Trophoblast cell (in vitro differentiated cells and primary cell): ENCODE measurements around the gene COL25A1.
"Not testable (repeated sequence)": the region's sequence is repeated elsewhere in the genome, so short reads cannot be mapped to it uniquely, and the experiment has no call there.

Source experiments
- DNase-seq, 2 donors: peaks; one replicate each; pipeline ENCODE4 v3.0.0-alpha.2; 2016
- H2AFZ ChIP-seq: 2 replicates; pipeline ENCODE4 v1.6.1; 2013; ENCODE audit warnings: low read length, moderate library complexity, mild to moderate bottlenecking; ENCODE audit not compliant: insufficient read depth, poor library complexity
- H2AK5ac ChIP-seq: 2 replicates; pipeline ENCODE4 v1.6.1; 2013; ENCODE audit warnings: mild to moderate bottlenecking, low read length
- H2BK120ac ChIP-seq: 2 replicates; pipeline ENCODE4 v1.6.1; 2013; ENCODE audit warnings: low read length, mild to moderate bottlenecking, moderate library complexity; ENCODE audit not compliant: insufficient read depth, poor library complexity
- H2BK12ac ChIP-seq: 2 replicates; pipeline ENCODE4 v1.6.1; 2013; ENCODE audit warnings: mild to moderate bottlenecking, low read length, moderate library complexity
- H2BK5ac ChIP-seq: 2 replicates; pipeline ENCODE4 v1.6.1; 2013; ENCODE audit warnings: low read length, low read depth, moderate library complexity, mild to moderate bottlenecking; ENCODE audit not compliant: poor library complexity
- H3K14ac ChIP-seq: 2 replicates; pipeline ENCODE4 v1.6.1; 2013; ENCODE audit warnings: mild to moderate bottlenecking, low read length
- H3K18ac ChIP-seq: 2 replicates; pipeline ENCODE4 v1.6.1; 2013; ENCODE audit warnings: mild to moderate bottlenecking, low read length
- H3K23ac ChIP-seq: 2 replicates; pipeline ENCODE4 v1.6.1; 2013; ENCODE audit warnings: low read length
- H3K27ac ChIP-seq: 2 replicates; pipeline ENCODE4 v1.5.1; 2013; ENCODE audit warnings: low read depth, mild to moderate bottlenecking, inconsistent platforms, low read length, moderate library complexity
- H3K27me3 ChIP-seq: 2 replicates; pipeline ENCODE4 v1.6.1; 2013; ENCODE audit warnings: inconsistent platforms, mild to moderate bottlenecking, low read length, moderate library complexity; ENCODE audit not compliant: insufficient read depth
- H3K36me3 ChIP-seq, 2 experiments: 1 replicate in 1 of 2; 2 replicates in 1 of 2; pipeline ENCODE4 v1.6.1; 2013; ENCODE audit warnings: low read length in 2 of 2, mild to moderate bottlenecking in 2 of 2, moderate library complexity in 1 of 2; ENCODE audit not compliant: insufficient read depth in 2 of 2, control insufficient read depth in 1 of 2
- H3K4ac ChIP-seq: 2 replicates; pipeline ENCODE4 v1.6.1; 2013; ENCODE audit warnings: low read depth, mild to moderate bottlenecking, low read length, moderate library complexity
- H3K4me1 ChIP-seq, 2 experiments: 1 replicate in 1 of 2; 2 replicates in 1 of 2; pipeline ENCODE4 v1.6.1; 2013; ENCODE audit warnings: low read length in 2 of 2, mild to moderate bottlenecking in 2 of 2, moderate library complexity in 1 of 2; ENCODE audit not compliant: insufficient read depth in 2 of 2, control insufficient read depth in 1 of 2
- H3K4me2 ChIP-seq: 2 replicates; pipeline ENCODE4 v1.6.1; 2013; ENCODE audit warnings: inconsistent platforms, mild to moderate bottlenecking, low read length, moderate library complexity
- H3K4me3 ChIP-seq: 2 replicates; pipeline ENCODE4 v1.5.1; 2013; ENCODE audit warnings: mild to moderate bottlenecking, low read depth, low read length, inconsistent platforms
- H3K79me1 ChIP-seq: one replicate; pipeline ENCODE4 v1.6.1; 2013; ENCODE audit warnings: low read length
- H3K79me2 ChIP-seq: 2 replicates; pipeline ENCODE4 v1.6.1; 2013; ENCODE audit warnings: low read length, mild to moderate bottlenecking; ENCODE audit not compliant: control insufficient read depth, insufficient read depth, poor library complexity
- H3K9ac ChIP-seq: 2 replicates; pipeline ENCODE4 v1.6.1; 2013; ENCODE audit warnings: mild to moderate bottlenecking, low read length
- H3K9me3 ChIP-seq: 2 replicates; pipeline ENCODE4 v1.6.1; 2013; ENCODE audit warnings: low read depth, mild to moderate bottlenecking, control low read depth, inconsistent platforms, low read length; ENCODE audit not compliant: insufficient read depth
- H4K12ac ChIP-seq: 2 replicates; pipeline ENCODE4 v1.6.1; 2013; ENCODE audit warnings: low read depth, mild to moderate bottlenecking, low read length, moderate library complexity
- H4K8ac ChIP-seq: 2 replicates; pipeline ENCODE4 v1.6.1; 2013; ENCODE audit warnings: low read depth, mild to moderate bottlenecking, low read length, moderate library complexity
- H4K91ac ChIP-seq: one replicate; pipeline ENCODE4 v1.6.1; 2013; ENCODE audit warnings: low read depth, mild to moderate bottlenecking, low read length, moderate library complexity
- WGBS: extraction: QIAGEN DNeasy Blood & Tissue Kit; methylation state at CpG from one replicate; pipeline ENCODE4 v1.1.7; 2013; ENCODE audit warnings: missing lambda C conversion rate; ENCODE audit not compliant: insufficient read length, insufficient coverage; ENCODE audit errors: extremely low coverage; 5-methylcytosine and 5-hydroxymethylcytosine counted together

COL25A1 gene

DNA sequence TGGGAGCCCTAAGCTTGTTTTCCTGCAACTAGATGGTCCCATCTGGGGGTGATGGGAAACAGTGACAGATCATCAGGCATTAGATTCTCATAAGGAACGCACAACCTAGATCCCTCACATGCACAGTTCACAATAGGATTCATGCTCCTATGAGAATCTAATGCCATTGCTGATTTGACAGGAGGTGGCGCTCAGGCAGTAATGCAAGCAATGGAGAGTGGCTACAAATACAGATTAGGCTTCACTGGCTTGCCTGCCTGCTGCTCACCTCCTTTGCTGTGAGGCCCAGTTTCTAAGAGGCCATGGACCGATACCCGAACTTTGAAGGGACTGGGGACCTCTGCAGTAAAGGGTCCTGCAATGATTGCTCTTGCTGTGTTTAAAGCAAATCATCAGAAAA lies 225.7 kb downstream of the COL25A1 start:
- not testable (repeated sequence) for H3K4me2 ChIP-seq, H3K27me3 ChIP-seq, H2BK120ac ChIP-seq, H3K79me1 ChIP-seq, H3K14ac ChIP-seq, H3K79me2 ChIP-seq, H3K27ac ChIP-seq, H2BK5ac ChIP-seq, DNase-seq, H3K4me1 ChIP-seq, H3K18ac ChIP-seq, H3K36me3 ChIP-seq, H3K4me3 ChIP-seq, H3K23ac ChIP-seq, H2AFZ ChIP-seq, H4K12ac ChIP-seq, H3K4ac ChIP-seq, H4K8ac ChIP-seq, H3K9me3 ChIP-seq, H2AK5ac ChIP-seq, H4K91ac ChIP-seq, H2BK12ac ChIP-seq, H3K9ac ChIP-seq
- WGBS, result no CpG with 5 or more reads among the region's 4 CpGs

- no peaks in the 10 kb centered on the region for H3K79me1 ChIP-seq
- no peak overlapping the region for H3K14ac ChIP-seq
- no peak overlapping the region for H3K9ac ChIP-seq
- H3K4me3 ChIP-seq, result no peak overlapping the region
- DNase-seq, result no peak
- H3K18ac ChIP-seq, result no peak overlapping the region
- no peak overlapping the region for H4K12ac ChIP-seq
- no peak overlapping the region for H2AK5ac ChIP-seq
- H3K23ac ChIP-seq, result no peak overlapping the region
- H4K8ac ChIP-seq, result no peak overlapping the region
- H2BK120ac ChIP-seq, result no peak overlapping the region
- no peak overlapping the region for H3K4me2 ChIP-seq
- no peak overlapping the region for H3K4ac ChIP-seq
- H3K79me2 ChIP-seq, result no peaks in the 10 kb centered on the region
- no peaks in the 10 kb centered on the region for H3K9me3 ChIP-seq
- H3K4me1 ChIP-seq, result peaks cover 0 to 2% of the 10 kb centered on the region in 2 experiments
- no peak overlapping the region for H2AFZ ChIP-seq
- no peaks in the 10 kb centered on the region for H3K36me3 ChIP-seq
- no peak overlapping the region for H4K91ac ChIP-seq
- H2BK12ac ChIP-seq, result no peak overlapping the region
- no CpG with 5 or more reads among the region's 3 CpGs for WGBS
- H2BK5ac ChIP-seq, result no peak overlapping the region
- H3K27me3 ChIP-seq, result no peaks in the 10 kb centered on the region
- H3K27ac ChIP-seq, result no peak overlapping the region
These were observed 226.8 kb downstream of the COL25A1 start for GRCh38 chr4:109075621-109076020.

- Histone ChIP-seq H3K14ac (no peak overlapping the region), H3K4me1 (no peaks in the 10 kb centered on the region), H2BK5ac (no peak overlapping the region), H3K36me3 (no peaks in the 10 kb centered on the region), H3K27me3 (no peaks in the 10 kb centered on the region), H3K79me2 (no peaks in the 10 kb centered on the region), H4K12ac (no peak overlapping the region), H3K23ac (no peak overlapping the region), H3K9ac (no peak overlapping the region), H2BK12ac (no peak overlapping the region), H3K4ac (no peak overlapping the region), H2AFZ (no peak overlapping the region), H3K4me3 (no peak overlapping the region), H2BK120ac (no peak overlapping the region), H4K8ac (no peak overlapping the region), H3K4me2 (no peak overlapping the region), H3K79me1 (no peaks in the 10 kb centered on the region), H2AK5ac (no peak overlapping the region), H4K91ac (no peak overlapping the region), H3K9me3 (no peaks in the 10 kb centered on the region), H3K27ac (no peak overlapping the region), H3K18ac (no peak overlapping the region)
- DNase-seq, result peak; percentile 9 to 72
- WGBS, result no CpG with 5 or more reads among the region's 2 CpGs
These were observed 229.9 kb downstream of the COL25A1 start for GRCh38 chr4:109072595-109072994.

DNA sequence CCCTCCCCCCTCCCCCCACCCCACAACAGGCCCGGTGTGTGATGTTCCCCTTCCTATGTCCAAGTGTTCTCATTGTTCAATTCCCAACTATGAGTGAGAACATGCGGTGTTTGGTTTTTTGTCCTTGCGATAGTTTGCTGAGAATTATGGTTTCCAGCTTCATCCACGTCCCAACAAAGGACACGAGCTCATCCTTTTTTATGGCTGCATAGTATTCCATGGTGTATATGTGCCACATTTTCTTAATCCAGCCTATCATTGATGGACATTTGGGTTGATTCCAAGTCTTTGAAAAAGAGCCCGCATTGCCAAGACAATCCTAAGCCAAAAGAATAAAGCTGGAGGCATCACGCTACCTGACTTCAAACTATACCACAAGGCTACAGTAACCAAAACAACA lies 231.8 kb downstream of the COL25A1 start:
- not testable (repeated sequence) for H2BK12ac ChIP-seq, H2BK5ac ChIP-seq, DNase-seq, H3K4me1 ChIP-seq, H4K12ac ChIP-seq, H4K8ac ChIP-seq, H3K18ac ChIP-seq, H3K23ac ChIP-seq, H2BK120ac ChIP-seq, H3K9ac ChIP-seq, H2AK5ac ChIP-seq, H3K27ac ChIP-seq, H3K79me2 ChIP-seq, H3K27me3 ChIP-seq, H3K4ac ChIP-seq, H2AFZ ChIP-seq, H3K79me1 ChIP-seq, H3K9me3 ChIP-seq, H3K14ac ChIP-seq, H3K4me2 ChIP-seq, H4K91ac ChIP-seq, H3K36me3 ChIP-seq, H3K4me3 ChIP-seq
- no CpG with 5 or more reads among the region's 7 CpGs for WGBS
